Endothelial cell of hepatic sinusoid (primary cell): ENCODE measurements around the gene TBC1D26.
"Not testable (repeated sequence)": the region's sequence is repeated elsewhere in the genome, so short reads cannot be mapped to it uniquely, and the experiment has no call there.

ENCODE experiments used
- in situ Hi-C: cut with HindIII; loops from 2 replicates; pipeline ENCODE4 v1.10.0; 2017; ENCODE audit warnings: low sequenced_read_pairs

Gene TBC1D26

GRCh38 chr17:15731900-15732299, at the start of gene TBC1D26:
TSS of gene TBC1D26 (plus strand) at chr17:15732283. CDS start at chr17:15735349, 3,066 bp downstream.
- in situ Hi-C loops = not testable (repeated sequence)

GRCh38 chr17:15683135-15683534, 48.9 kb upstream of the TBC1D26 start:
- in situ Hi-C loops = not testable (repeated sequence)

- in situ Hi-C loops = not testable (repeated sequence)
Observed at GRCh38 chr17:15683824-15684478, 48.1 kb upstream of the TBC1D26 start, which contains the start of gene TRIM16. TSS of gene TRIM16 (minus strand) at chr17:15684311. CDS start at chr17:15651609, 32,702 bp downstream.

GRCh38 chr17:15687494-15687893, 44.6 kb upstream of the TBC1D26 start:
- in situ Hi-C loops = not testable (repeated sequence)

- in situ Hi-C loops = not testable (repeated sequence)
Observed at GRCh38 chr17:15698967-15699366, 33.1 kb upstream of the TBC1D26 start.

GRCh38 chr17:15699413-15699924, 32.6 kb upstream of the TBC1D26 start, which contains the start of gene ZNF286A:
TSS of gene ZNF286A (plus strand) at chr17:15699752. CDS start at chr17:15700330, 578 bp downstream.
- in situ Hi-C loops = not testable (repeated sequence)

GRCh38 chr17:15699937-15700336, 32.1 kb upstream of the TBC1D26 start:
- in situ Hi-C loops = not testable (repeated sequence)

GRCh38 chr17:15704239-15704638, 27.8 kb upstream of the TBC1D26 start:
- in situ Hi-C loops = not testable (repeated sequence)

- in situ Hi-C loops = not testable (repeated sequence)
Observed at GRCh38 chr17:15704813-15705212, 27.3 kb upstream of the TBC1D26 start.

- in situ Hi-C loops = not testable (repeated sequence)
Observed at GRCh38 chr17:15708879-15709278, 23.2 kb upstream of the TBC1D26 start.

GRCh38 chr17:15716601-15717563, 15.2 kb upstream of the TBC1D26 start:
- in situ Hi-C loops = not testable (repeated sequence)

GRCh38 chr17:15730535-15730934, 1.5 kb upstream of the TBC1D26 start:
- in situ Hi-C loops = not testable (repeated sequence)

- in situ Hi-C loops = not testable (repeated sequence)
Observed at GRCh38 chr17:15733174-15733789, 1.2 kb downstream of the TBC1D26 start.

GRCh38 chr17:15736578-15736977, 4.5 kb downstream of the TBC1D26 start:
- in situ Hi-C loops = not testable (repeated sequence)

GRCh38 chr17:15738066-15738465, 6.0 kb downstream of the TBC1D26 start:
- in situ Hi-C loops = no loop called here

GRCh38 chr17:15739259-15739658, 7.2 kb downstream of the TBC1D26 start:
- in situ Hi-C loops = not testable (repeated sequence)

GRCh38 chr17:15740041-15740440, 8.0 kb downstream of the TBC1D26 start:
- in situ Hi-C loops = not testable (repeated sequence)

- in situ Hi-C loops = no loop called here
Observed at GRCh38 chr17:15740570-15741120, 8.6 kb downstream of the TBC1D26 start.

- in situ Hi-C loops = no loop called here
Observed at GRCh38 chr17:15741624-15742023, 9.5 kb downstream of the TBC1D26 start.

GRCh38 chr17:15742051-15742795, 10.1 kb downstream of the TBC1D26 start:
- in situ Hi-C loops = no loop called here
